NCI-H1105 treated with DMSO at 0.1 percent for 48 hours (cell line): ENCODE data around the gene HBG1.
"Not testable (repeated sequence)": the region's sequence is repeated elsewhere in the genome, so short reads cannot be mapped to it uniquely, and the experiment has no call there.

ENCODE experiments used
- DNase-seq: peaks from one replicate; lab custom pipeline; 2025; lab: John Stamatoyannopoulos, UW

Gene HBG1

GRCh38 chr11:5277807-5278382, 28.2 kb upstream of the HBG1 start:
- DNase-seq: no peak

DNA sequence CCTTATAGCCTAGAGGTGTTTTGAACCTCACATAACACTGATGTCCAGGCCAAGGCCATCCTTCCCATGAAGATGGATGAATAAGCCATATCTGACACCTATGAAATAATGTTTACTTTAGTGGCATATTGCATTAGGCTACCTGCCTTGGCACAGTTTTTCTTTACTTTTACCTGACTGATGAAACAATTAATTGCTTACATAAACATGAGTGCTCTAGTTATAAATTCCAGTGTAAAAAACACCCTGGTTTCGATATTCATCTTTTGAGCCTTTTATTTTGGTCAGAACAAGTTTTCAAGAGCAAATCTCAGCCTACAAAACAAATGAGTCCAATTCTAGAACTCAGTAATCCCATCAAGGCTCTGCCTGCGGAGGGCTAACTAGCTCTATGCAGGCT, 27.0 kb upstream of the HBG1 start:
- DNase-seq: no peak

GRCh38 chr11:5275369-5276110, 25.9 kb upstream of the HBG1 start:
- no peak for DNase-seq

GRCh38 chr11:5274395-5274794, 24.7 kb upstream of the HBG1 start:
- no peak for DNase-seq

- DNase-seq: no peak
These were observed 22.8 kb upstream of the HBG1 start for GRCh38 chr11:5272395-5273017.

- no peak for DNase-seq
These were observed 20.1 kb upstream of the HBG1 start, which contains the start of gene HBE1 for GRCh38 chr11:5269715-5270147. Gene HBE1, minus strand, starts transcription at chr11:5269945. Its CDS starts 55 bp downstream, at chr11:5269890.

GRCh38 chr11:5267033-5267563, 17.4 kb upstream of the HBG1 start:
- DNase-seq: no peak

DNA sequence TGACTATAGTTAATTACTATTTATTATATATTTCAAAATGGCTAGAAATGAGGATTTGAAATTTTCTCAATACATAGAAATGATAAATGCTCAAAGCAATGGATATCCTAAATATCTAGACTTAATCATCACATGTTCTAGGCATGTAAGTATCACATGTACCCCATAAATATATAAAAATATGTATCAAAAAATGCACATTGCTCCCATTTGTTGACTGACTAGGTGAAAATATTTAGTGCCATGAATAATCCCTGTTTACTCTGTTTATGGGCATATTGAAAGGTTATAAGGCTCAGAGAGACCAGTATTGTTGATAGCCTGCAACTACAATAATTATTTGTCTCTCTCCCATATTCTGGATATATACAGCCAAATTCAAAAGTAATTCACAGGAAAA, 17.0 kb upstream of the HBG1 start:
- DNase-seq: no peak

DNA sequence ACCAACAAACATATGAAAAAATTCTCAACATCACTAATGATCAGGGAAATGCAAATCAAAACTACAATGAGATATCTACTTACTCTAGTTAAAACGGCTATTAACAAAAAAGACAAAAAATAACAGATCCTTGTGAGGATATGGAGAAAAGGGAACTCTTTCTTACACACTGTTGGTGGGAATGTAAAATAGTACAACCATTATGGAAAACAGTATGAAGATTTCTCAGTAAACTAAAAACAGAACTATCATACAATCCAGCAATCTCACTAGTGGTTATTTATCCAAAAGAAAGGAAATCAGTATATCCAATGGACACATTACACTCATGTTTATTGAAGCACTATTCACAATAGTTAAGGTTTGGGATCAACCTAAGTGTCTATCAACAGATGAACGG, 16.2 kb upstream of the HBG1 start:
- DNase-seq: no peak

DNA sequence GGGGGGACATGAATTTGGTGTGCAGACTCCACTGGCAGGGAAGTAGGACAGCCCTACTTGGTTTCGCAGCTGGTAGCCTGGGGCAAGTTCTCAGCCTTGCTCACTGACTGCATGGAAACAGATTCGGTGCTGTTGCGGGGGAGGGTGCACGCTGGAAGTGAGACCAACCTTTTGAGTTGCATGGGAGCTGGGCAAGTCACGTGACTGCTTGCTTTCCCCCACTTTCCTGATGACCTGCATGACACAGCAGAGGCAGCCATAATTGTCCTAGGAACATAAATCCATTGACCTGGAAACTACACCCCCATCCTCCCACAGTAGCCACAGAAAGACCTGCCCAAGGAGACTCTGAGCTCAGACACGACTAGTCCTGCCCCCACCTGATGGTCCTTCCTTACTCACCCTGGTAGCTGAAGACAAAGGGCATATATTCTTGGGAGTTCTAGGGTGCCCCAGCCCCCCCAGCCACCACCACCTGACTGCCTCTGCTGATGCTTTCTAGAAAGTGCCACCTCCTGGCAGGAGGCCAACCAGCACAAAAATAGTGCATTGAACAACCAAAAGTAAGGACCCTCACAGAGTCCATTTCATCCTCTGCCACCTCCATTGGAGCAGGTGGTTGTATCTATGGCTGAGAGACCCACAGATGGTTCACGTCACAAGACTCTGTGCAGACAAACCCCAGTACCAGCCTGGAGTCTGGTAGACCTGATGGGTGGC, 9.0 kb upstream of the HBG1 start:
- DNase-seq: no peak

GRCh38 chr11:5257296-5257695, 7.6 kb upstream of the HBG1 start:
- DNase-seq: no peak

GRCh38 chr11:5254646-5255413, 5.2 kb upstream of the HBG1 start, which contains the start of gene HBG2:
Gene HBG2, minus strand, starts transcription at chr11:5254781. Its CDS starts 53 bp downstream, at chr11:5254728.
- not testable (repeated sequence) for DNase-seq

DNA sequence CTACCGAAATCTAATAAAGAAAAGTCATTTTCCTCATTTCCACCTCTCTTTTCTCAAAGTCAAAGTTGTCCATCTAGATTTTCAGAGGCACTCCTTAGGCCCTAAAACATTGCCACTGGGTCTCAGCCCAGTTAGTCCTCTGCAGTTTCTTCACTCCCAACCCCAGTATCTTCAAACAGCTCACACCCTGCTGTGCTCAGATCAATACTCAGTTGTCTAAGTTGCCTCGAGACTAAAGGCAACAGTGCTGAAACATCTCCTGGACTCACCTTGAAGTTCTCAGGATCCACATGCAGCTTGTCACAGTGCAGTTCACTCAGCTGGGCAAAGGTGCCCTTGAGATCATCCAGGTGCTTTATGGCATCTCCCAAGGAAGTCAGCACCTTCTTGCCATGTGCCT, 4.4 kb upstream of the HBG1 start:
- DNase-seq: not testable (repeated sequence)

DNA sequence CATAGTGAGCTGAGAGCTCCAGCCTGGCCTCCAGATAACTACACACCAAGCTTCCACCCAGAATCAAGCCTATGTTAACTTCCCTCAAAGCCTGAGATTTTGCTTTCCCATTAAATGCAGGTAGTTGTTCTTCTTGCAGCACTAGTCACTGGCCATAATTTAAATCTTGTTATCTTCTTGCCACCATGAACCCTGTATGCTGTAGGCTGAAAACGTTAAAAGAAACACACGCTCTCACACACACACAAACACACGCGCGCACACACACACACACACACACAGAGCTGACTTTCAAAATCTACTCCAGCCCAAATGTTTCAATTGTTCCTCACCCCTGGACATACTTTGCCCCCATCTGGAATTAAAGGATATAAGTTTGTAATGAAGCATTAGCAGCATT, 3.8 kb upstream of the HBG1 start:
- DNase-seq: not testable (repeated sequence)

DNA sequence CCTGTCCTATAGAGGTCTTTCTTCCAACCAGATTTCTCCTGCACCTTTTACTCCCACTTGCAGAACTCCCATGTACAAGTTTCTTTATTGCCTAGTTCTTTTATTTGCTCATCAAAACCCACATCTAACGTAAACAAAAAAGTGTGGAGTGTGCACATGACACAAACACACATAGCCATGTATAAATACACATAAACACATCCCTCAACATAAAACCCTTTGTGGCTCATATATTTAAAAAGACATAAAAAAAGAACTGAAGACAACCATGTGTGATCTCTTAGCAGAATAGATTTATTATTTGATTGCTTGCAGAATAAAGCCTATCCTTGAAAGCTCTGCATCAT, 3.2 kb upstream of the HBG1 start:
- no peak for DNase-seq

GRCh38 chr11:5252192-5252918, 2.7 kb upstream of the HBG1 start:
- no peak for DNase-seq

DNA sequence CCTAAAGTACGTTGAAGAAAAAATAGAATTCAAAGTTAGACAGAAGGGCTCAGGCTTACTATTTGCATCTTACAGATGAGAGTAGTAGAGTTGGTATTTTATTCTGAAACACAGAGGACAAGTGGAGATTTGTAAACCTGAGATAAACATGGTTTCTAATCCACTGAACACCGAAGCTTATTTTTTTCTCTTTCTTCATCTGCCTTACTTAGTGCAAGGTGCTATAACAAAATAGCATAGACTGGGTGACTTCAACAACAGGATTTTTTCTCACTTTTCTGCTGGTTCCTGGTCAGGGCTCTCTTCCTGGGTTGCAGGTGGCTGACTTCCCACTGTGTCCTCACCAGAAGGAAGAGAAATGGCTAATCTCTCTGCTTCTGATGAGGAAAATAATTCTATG, 2.1 kb upstream of the HBG1 start:
- DNase-seq: no peak

GRCh38 chr11:5250543-5251204, 1.0 kb upstream of the HBG1 start:
- DNase-seq: no peak

DNA sequence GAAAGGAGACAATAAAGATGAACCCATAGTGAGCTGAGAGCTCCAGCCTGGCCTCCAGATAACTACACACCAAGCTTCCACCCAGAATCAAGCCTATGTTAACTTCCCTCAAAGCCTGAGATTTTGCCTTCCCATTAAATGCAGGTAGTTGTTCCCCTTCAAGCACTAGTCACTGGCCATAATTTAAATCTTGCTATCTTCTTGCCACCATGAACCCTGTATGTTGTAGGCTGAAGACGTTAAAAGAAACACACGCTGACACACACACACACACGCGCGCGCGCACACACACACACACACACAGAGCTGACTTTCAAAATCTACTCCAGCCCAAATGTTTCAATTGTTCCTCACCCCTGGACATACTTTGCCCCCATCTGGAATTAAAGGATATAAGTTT, 1.2 kb downstream of the HBG1 start:
- not testable (repeated sequence) for DNase-seq

DNA sequence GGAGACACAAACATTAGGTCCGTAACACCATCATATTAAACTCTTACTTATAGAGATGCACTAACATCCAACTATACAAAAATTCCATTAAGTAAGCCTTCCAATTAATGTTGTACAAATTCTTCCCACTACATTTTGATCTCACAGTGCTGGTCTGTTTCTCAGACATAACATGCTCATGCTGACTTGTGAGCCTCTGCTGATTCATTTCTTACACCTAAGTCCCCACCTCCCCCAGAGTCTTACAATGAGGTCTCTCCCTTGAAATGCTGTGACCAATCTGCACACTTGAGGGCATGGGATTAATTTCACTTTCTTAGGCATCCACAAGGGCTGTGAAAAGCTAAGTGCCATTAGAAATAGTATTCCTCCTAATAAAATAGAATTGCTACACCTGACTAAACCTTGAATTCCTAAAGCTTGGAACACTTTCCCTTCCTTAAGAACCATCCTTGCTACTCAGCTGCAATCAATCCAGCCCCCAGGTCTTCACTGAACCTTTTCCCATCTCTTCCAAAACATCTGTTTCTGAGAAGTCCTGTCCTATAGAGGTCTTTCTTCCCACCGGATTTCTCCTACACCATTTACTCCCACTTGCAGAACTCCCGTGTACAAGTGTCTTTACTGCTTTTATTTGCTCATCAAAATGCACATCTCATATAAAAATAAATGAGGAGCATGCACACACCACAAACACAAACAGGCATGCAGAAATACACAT, 2.0 kb downstream of the HBG1 start:
- no peak for DNase-seq
